Endothelial cell of umbilical vein (primary cell): ENCODE data around the gene ITGB1. TPM values are rescaled to one million over a fixed set of nuclear protein-coding genes. Genes with fewer than 3 reads are reported as not detected.
"Not testable (repeated sequence)": the region's sequence is repeated elsewhere in the genome, so short reads cannot be mapped to it uniquely, and the experiment has no call there.

ENCODE experiments used
- BruUV-seq: library from RNA; stranded (reverse); fragments of 400-500 nt; replicated peaks from 2 replicates; lab custom pipeline; 2021; lab: Mats Ljungman, UMichigan
- CTCF ChIA-PET: fragments of 300-600, 350-600 bp; sonication (Branson Sonifier 250); formaldehyde crosslinking; loops from one replicate; lab custom pipeline; 2021; ENCODE audit warnings: antibody characterized with exemption, inconsistent platforms; lab: Charles Lee
- POLR2A ChIA-PET: fragments of 300-600, 350-600 bp; sonication (Branson Sonifier 250); formaldehyde crosslinking; loops from one replicate; lab custom pipeline; 2021; ENCODE audit warnings: antibody characterized with exemption, inconsistent platforms; lab: Charles Lee
- DNase-seq: peaks from one replicate; pipeline ENCODE4 v3.0.0-alpha.2; 2011; ENCODE audit warnings: low read depth, low spot score
- FAIRE-seq: peaks from 2 replicates; lab custom pipeline; 2011; peaks lifted over from hg19 to GRCh38; lab: Jason Lieb, UNC
- H2AFZ ChIP-seq: 2 replicates; pipeline ENCODE4 v1.6.0; 2012; ENCODE audit warnings: low read depth, low read length, control low read depth, inconsistent platforms
- H3K27ac ChIP-seq: 2 replicates; pipeline ENCODE4 v1.5.1; 2011; ENCODE audit warnings: low read depth, mild to moderate bottlenecking, control low read depth, low read length, moderate library complexity; ENCODE audit not compliant: insufficient read depth
- H3K27me3 ChIP-seq, 2 experiments: 2 replicates each; pipeline versions ENCODE4 v1.6.0 to v1.6.1; 2011; ENCODE audit warnings: low read length in 2 of 2, mixed read lengths in 1 of 2; ENCODE audit not compliant: control insufficient read depth in 2 of 2, insufficient read depth in 2 of 2
- H3K36me3 ChIP-seq, 2 experiments: 2 replicates in 1 of 2; 3 replicates in 1 of 2; pipeline ENCODE4 v1.5.1; 2011; ENCODE audit warnings: low read length in 2 of 2, mild to moderate bottlenecking in 1 of 2, moderate library complexity in 1 of 2; ENCODE audit not compliant: control insufficient read depth in 2 of 2, insufficient read depth in 2 of 2; ENCODE audit errors: extremely low read depth in 1 of 2
- H3K4me1 ChIP-seq: 3 replicates; pipeline ENCODE4 v1.5.1; 2011; ENCODE audit warnings: mild to moderate bottlenecking, low read length; ENCODE audit not compliant: control insufficient read depth, insufficient read depth; ENCODE audit errors: extremely low read depth
- H3K4me2 ChIP-seq: 2 replicates; pipeline ENCODE4 v1.6.1; 2011; ENCODE audit warnings: low read length, control low read depth, mixed read lengths; ENCODE audit not compliant: insufficient read depth
- H3K4me3 ChIP-seq, 3 experiments: fragments of 200-600 bp in 1 of 3; sonication (generic), shearing (Covaris generic) in 1 of 3; replicated peaks in 1 of 3; 2 replicates each; pipeline ENCODE4 v1.5.1; 2011 to 2016; ENCODE audit warnings: control low read depth in 3 of 3, low read length in 3 of 3, mild to moderate bottlenecking in 2 of 3, inconsistent platforms in 1 of 3, low read depth in 1 of 3, moderate library complexity in 1 of 3; ENCODE audit not compliant: insufficient read depth in 1 of 3
- H3K79me2 ChIP-seq: 2 replicates; pipeline ENCODE4 v1.6.0; 2012; ENCODE audit warnings: low read length, inconsistent platforms; ENCODE audit not compliant: control insufficient read depth, insufficient read depth
- H3K9ac ChIP-seq: replicated peaks from 2 replicates; pipeline ENCODE3; 2011; ENCODE audit warnings: low read length, control low read depth; ENCODE audit not compliant: insufficient read depth; ENCODE audit errors: extremely low read depth
- H3K9me1 ChIP-seq: replicated peaks from 3 replicates; pipeline ENCODE4 v1.6.0; 2011; ENCODE audit warnings: mild to moderate bottlenecking, low read length; ENCODE audit not compliant: control insufficient read depth, insufficient read depth; ENCODE audit errors: extremely low read depth
- H3K9me3 ChIP-seq: replicated peaks from 2 replicates; pipeline ENCODE4 v1.5.1; 2012; ENCODE audit warnings: low read length, inconsistent platforms; ENCODE audit not compliant: control insufficient read depth, insufficient read depth
- H4K20me1 ChIP-seq: replicated peaks from 2 replicates; pipeline ENCODE3; 2011; ENCODE audit warnings: mild to moderate bottlenecking, low read length; ENCODE audit not compliant: control insufficient read depth, insufficient read depth; ENCODE audit errors: extremely low read depth
- EZH2 ChIP-seq: IDR thresholded peaks from 2 replicates; pipeline ENCODE4 v1.6.1; 2012; ENCODE audit warnings: borderline replicate concordance, low read depth, mild to moderate bottlenecking, moderate library complexity, low read length, inconsistent platforms; ENCODE audit not compliant: severe bottlenecking
- FOS ChIP-seq: IDR thresholded peaks from 2 replicates; pipeline ENCODE4 v1.6.1; 2011; ENCODE audit warnings: mild to moderate bottlenecking, low read length, moderate library complexity, borderline replicate concordance; ENCODE audit not compliant: insufficient read depth
- GATA2 ChIP-seq: IDR thresholded peaks from 2 replicates; pipeline ENCODE4 v1.7.0; 2011; ENCODE audit warnings: low read depth, mild to moderate bottlenecking, moderate library complexity, mixed read lengths, low read length; ENCODE audit not compliant: insufficient read length, insufficient read depth
- JUN ChIP-seq: IDR thresholded peaks from 2 replicates; pipeline ENCODE4 v1.6.1; 2011; ENCODE audit warnings: borderline replicate concordance, low read depth; ENCODE audit not compliant: insufficient read length, insufficient read depth
- MYC ChIP-seq: IDR thresholded peaks from one replicate; pipeline ENCODE4 v1.6.1; 2011; ENCODE audit warnings: mild to moderate bottlenecking, low read depth, low read length
- POLR2A ChIP-seq: IDR thresholded peaks from 2 replicates; pipeline ENCODE4 v1.6.1; 2012; ENCODE audit warnings: low read depth, mild to moderate bottlenecking, control low read depth, low read length
- POLR2AphosphoS5 ChIP-seq: IDR thresholded peaks from 2 replicates; pipeline ENCODE4 v1.6.1; 2012; ENCODE audit warnings: low read depth, mild to moderate bottlenecking, control low read depth, low read length, moderate library complexity; ENCODE audit not compliant: insufficient read depth
- dilution Hi-C: fragments of 300-500 bp; cut with MboI; formaldehyde crosslinking; loops from one replicate; pipeline ENCODE4 v1.15.0; 2019; ENCODE audit warnings: low sequenced_read_pairs; ENCODE audit not compliant: extremely low pct_ligation_motif_present
- intact Hi-C: fragments of 100-400 bp; cut with micrococcal nuclease; formaldehyde crosslinking; loops from one replicate; pipeline ENCODE4 v1.10.0; 2022
- polyA plus RNA-seq, 4 experiments: library from polyadenylated mRNA; depleted of rRNA in 3 of 4; stranded (reverse) in 3 of 4; unstranded in 1 of 4; fragments of >200 nt; gene quantifications; 2 replicates each; pipeline versions ENCODE4 v1.2.1 to v1.2.3, GENCODE V29; 2011 to 2012; ENCODE audit warnings: missing spikeins in 1 of 4
- total RNA-seq: library from RNA; stranded (reverse); gene quantifications from 2 replicates; pipeline ENCODE4 v1.2.3, GENCODE V29; 2021
- TF ChIP-seq, protein P1 (sequence below), 2 donors: IDR thresholded peaks; 1 replicate in 1 of 2; 2 replicates in 1 of 2; pipeline ENCODE4 v1.5.1; 2011; ENCODE audit warnings: low read length in 2 of 2, mild to moderate bottlenecking in 2 of 2, moderate library complexity in 2 of 2, control low read depth in 1 of 2, inconsistent platforms in 1 of 2, low read depth in 1 of 2; ENCODE audit not compliant: insufficient read depth in 1 of 2; ENCODE audit errors: extremely low read depth in 1 of 2
- TF ChIP-seq, protein P2 (sequence below): IDR thresholded peaks from 2 replicates; pipeline ENCODE4 v1.6.1; 2011; ENCODE audit not compliant: insufficient read depth, insufficient read length

Gene ITGB1
- total and polyA plus RNA-seq, 2 donors (not counting 3 experiments of a cell fraction or from before 2014, with no cell fraction given) = 424 to 1,147 TPM

DNA sequence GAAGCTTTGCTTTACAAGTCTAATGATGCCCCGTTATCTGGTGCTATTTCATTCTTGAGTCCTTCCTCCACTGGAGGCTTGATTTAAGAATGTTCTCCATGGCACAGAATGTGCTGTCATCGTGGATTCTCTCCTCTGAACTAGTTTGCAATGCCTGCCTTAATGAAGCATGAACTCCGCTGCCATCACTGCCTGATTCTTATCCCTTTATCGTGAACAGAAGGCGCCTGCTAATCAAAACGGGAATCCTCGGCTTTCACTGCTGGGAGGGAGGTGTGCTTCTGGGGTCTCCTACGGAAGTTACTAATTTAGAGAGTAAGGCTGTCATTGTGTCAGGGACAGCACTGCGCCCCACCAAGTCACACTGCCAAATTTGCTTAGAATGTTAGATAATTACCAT, 56.2 kb downstream of the ITGB1 start:
- Histone ChIP-seq H3K4me3 (no peak overlapping the region), H4K20me1 (no peaks in the 10 kb centered on the region), H3K36me3 (peaks cover 7 to 41% of the 10 kb centered on the region in 2 experiments), H3K9me3 (no peaks in the 10 kb centered on the region), H3K79me2 (peaks cover 16% of the 10 kb centered on the region), H3K27me3 (no peaks in the 10 kb centered on the region), H3K4me1 (no peaks in the 10 kb centered on the region), H3K4me2 (no peak overlapping the region), H2AFZ (no peak overlapping the region), H3K9ac (no peak overlapping the region), H3K27ac (no peak overlapping the region), H3K9me1 (no peaks in the 10 kb centered on the region)
- no TSS peak for BruUV-seq
- DNase-seq = no peak
- TF ChIP-seq EZH2 = no peak
- no peak for TF ChIP-seq POLR2A
- TF ChIP-seq, protein P1, sequence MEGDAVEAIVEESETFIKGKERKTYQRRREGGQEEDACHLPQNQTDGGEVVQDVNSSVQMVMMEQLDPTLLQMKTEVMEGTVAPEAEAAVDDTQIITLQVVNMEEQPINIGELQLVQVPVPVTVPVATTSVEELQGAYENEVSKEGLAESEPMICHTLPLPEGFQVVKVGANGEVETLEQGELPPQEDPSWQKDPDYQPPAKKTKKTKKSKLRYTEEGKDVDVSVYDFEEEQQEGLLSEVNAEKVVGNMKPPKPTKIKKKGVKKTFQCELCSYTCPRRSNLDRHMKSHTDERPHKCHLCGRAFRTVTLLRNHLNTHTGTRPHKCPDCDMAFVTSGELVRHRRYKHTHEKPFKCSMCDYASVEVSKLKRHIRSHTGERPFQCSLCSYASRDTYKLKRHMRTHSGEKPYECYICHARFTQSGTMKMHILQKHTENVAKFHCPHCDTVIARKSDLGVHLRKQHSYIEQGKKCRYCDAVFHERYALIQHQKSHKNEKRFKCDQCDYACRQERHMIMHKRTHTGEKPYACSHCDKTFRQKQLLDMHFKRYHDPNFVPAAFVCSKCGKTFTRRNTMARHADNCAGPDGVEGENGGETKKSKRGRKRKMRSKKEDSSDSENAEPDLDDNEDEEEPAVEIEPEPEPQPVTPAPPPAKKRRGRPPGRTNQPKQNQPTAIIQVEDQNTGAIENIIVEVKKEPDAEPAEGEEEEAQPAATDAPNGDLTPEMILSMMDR (IDR thresholded peaks at IDR 0.05; ENCODE audit: extremely low read depth in 1 of 2, insufficient read depth in 1 of 2, low read depth in 1 of 2, low read length in 2 of 2) = no peak
- no peak for TF ChIP-seq JUN
- no peak for TF ChIP-seq GATA2
- no peak for TF ChIP-seq POLR2AphosphoS5
- TF ChIP-seq, protein P2, sequence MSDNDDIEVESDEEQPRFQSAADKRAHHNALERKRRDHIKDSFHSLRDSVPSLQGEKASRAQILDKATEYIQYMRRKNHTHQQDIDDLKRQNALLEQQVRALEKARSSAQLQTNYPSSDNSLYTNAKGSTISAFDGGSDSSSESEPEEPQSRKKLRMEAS = no peak
- TF ChIP-seq FOS = no peak
- no peak for TF ChIP-seq MYC
- dilution Hi-C loops (no loop called here), intact Hi-C loops (no loop called here)
- no peak for FAIRE-seq
- POLR2A ChIA-PET = no interaction called here
- CTCF ChIA-PET = no interaction called here

- BruUV-seq, H2AFZ ChIP-seq, dilution Hi-C loops, POLR2A ChIA-PET, H3K27ac ChIP-seq, H4K20me1 ChIP-seq, FAIRE-seq, H3K9me1 ChIP-seq, CTCF ChIA-PET, H3K27me3 ChIP-seq, H3K9ac ChIP-seq, H3K4me3 ChIP-seq, H3K79me2 ChIP-seq, H3K4me1 ChIP-seq, DNase-seq, H3K4me2 ChIP-seq, H3K9me3 ChIP-seq, intact Hi-C loops: not testable (repeated sequence)
- peaks cover 5 to 25% of the 10 kb centered on the region in 2 experiments for H3K36me3 ChIP-seq
These were observed 62.6 kb downstream of the ITGB1 start for GRCh38 chr10:32895200-32895968.
